Pancreas (tissue), 10 donors: ENCODE results near the gene EPB41L5. TPM values are rescaled to one million over a fixed set of nuclear protein-coding genes. Genes with fewer than 3 reads are reported as not detected.
"Not testable (repeated sequence)": the region's sequence is repeated elsewhere in the genome, so short reads cannot be mapped to it uniquely, and the experiment has no call there.

Source experiments
- ATAC-seq, 4 donors: fragments of 200-7000 bp; cut with Tn5 transposase; one replicate each; pipeline versions ENCODE4 v1.8.0 to v1.9.1; 2020; ENCODE audit warnings: mild to moderate bottlenecking in 4 of 4, moderate library complexity in 4 of 4
- DNase-seq, 6 donors: peaks; one replicate each; pipeline ENCODE4 v3.0.0-alpha.2; 2020
- FAIRE-seq: peaks from 2 replicates; lab custom pipeline; 2012; peaks lifted over from hg19 to GRCh38; lab: Jason Lieb, UNC
- H3K27ac ChIP-seq, 4 donors: fragments of 200-600 bp; sonication (generic); 1 replicate in 3 of 4; 2 replicates in 1 of 4; pipeline versions ENCODE4 v1.5.0 to v1.8.0; 2020
- H3K27me3 ChIP-seq, 4 donors: fragments of 200-600 bp; one replicate each; pipeline ENCODE4 v1.8.0; 2021
- H3K36me3 ChIP-seq, 3 donors: fragments of 200-600 bp; sonication (generic) in 1 of 3; one replicate each; pipeline versions ENCODE4 v1.5.0 to v1.8.0; 2020 to 2021
- H3K4me1 ChIP-seq, 3 donors: fragments of 200-600 bp; one replicate each; pipeline ENCODE4 v1.8.0; 2021
- H3K4me3 ChIP-seq, 4 donors: fragments of 200-600 bp; sonication (generic) in 2 of 4; one replicate each; pipeline versions ENCODE4 v1.5.0 to v1.8.0; 2020 to 2021
- H3K9me3 ChIP-seq, 4 donors: fragments of 200-600 bp; one replicate each; pipeline ENCODE4 v1.8.0; 2021
- CTCF ChIP-seq, 4 donors: fragments of 200-600 bp; sonication (generic) in 3 of 4; IDR thresholded peaks; one replicate each; pipeline versions ENCODE4 v1.5.0 to v1.8.0; 2021; ENCODE audit warnings: antibody characterized with exemption in 4 of 4
- WGBS, 2 donors: extraction: QIAGEN DNeasy Blood & Tissue Kit; methylation state at CpG; one replicate each; pipeline ENCODE4 v1.1.7; 2013; 5-methylcytosine and 5-hydroxymethylcytosine counted together
- intact Hi-C, 3 donors: fragments of 100-400 bp; cut with DNase I; formaldehyde crosslinking; loops; one replicate each; pipeline versions ENCODE4 v1.11.1 to v1.14.2; 2022
- polyA plus RNA-seq, 2 donors: library from polyadenylated mRNA; stranded (reverse); fragments of 200-250 nt; gene quantifications; one replicate each; pipeline ENCODE4 v1.2.3, GENCODE V29; 2013
- total RNA-seq, 6 donors: library from RNA; stranded (reverse); fragmentation: NEBNext Ultra II Directional in 4 of 6; extraction: Animal tissue kit (Norgen Biotek cat#: 25700) in 4 of 6; gene quantifications; one replicate each; pipeline versions ENCODE4 v1.2.1 to v1.2.4, GENCODE V29; 2021 to 2023
- donor health status: healthy with polysubstance abuse.
- donor health status: DM: no; HTN: no; CAD: no; lungs with moderate emphysema.
- donor health status: DM: no; HTN: no; CAD: no.
- donor health status: control.
- donor health status: control.
- donor health status: Bipolar disorder and iron deficiency.
- donor health status: DM: yes; HTN: yes; CAD: no.
- donor health status: DM: no; HTN: no; CAD: no.
- donor health status: DM: no; HTN: no; CAD: no.
- donor health status: DM: yes; HTN: yes; CAD: no.

EPB41L5 gene
- total and polyA plus RNA-seq, 8 donors = 7.3 to 23.8 (median 20.5) TPM

GRCh38 chr2:120149406-120149805 lies 136.5 kb downstream of the EPB41L5 start:
- H3K27me3 ChIP-seq = no peaks in the 10 kb centered on the region
- DNase-seq (no peak), ATAC-seq (no peak), FAIRE-seq (no peak)
- H3K9me3 ChIP-seq = no peaks in the 10 kb centered on the region
- no peaks in the 10 kb centered on the region for H3K36me3 ChIP-seq
- intact Hi-C loops = no loop called here
- H3K4me3 ChIP-seq = no peak overlapping the region
- WGBS, 2 donors = 94% methylated on average over 2 of the region's 2 CpGs
- no peak for TF ChIP-seq CTCF (IDR thresholded peaks at IDR 0.05)
- no peak overlapping the region for H3K27ac ChIP-seq
- no peaks in the 10 kb centered on the region for H3K4me1 ChIP-seq

GRCh38 chr2:120150040-120150482 lies 137.2 kb downstream of the EPB41L5 start:
- Histone ChIP-seq H3K9me3 (peaks cover 0 to 3% (median 0%) of the 10 kb centered on the region in 4 donors), H3K27ac (no peak overlapping the region), H3K36me3 (no peaks in the 10 kb centered on the region), H3K4me3 (no peak overlapping the region), H3K4me1 (no peaks in the 10 kb centered on the region), H3K27me3 (no peaks in the 10 kb centered on the region)
- intact Hi-C loops = no loop called here
- DNase-seq (no peak), ATAC-seq (no peak), FAIRE-seq (no peak)
- WGBS, 2 donors = 97 to 98% methylated on average over 4 of the region's 4 CpGs
- no peak for TF ChIP-seq CTCF (IDR thresholded peaks at IDR 0.05)

GRCh38 chr2:120155308-120155707 lies 142.4 kb downstream of the EPB41L5 start:
- Histone ChIP-seq H3K4me1 (no peaks in the 10 kb centered on the region), H3K36me3 (no peaks in the 10 kb centered on the region), H3K27ac (no peak overlapping the region), H3K9me3 (peaks cover 0 to 3% (median 0%) of the 10 kb centered on the region in 4 donors), H3K27me3 (no peaks in the 10 kb centered on the region), H3K4me3 (no peak overlapping the region)
- no peak for TF ChIP-seq CTCF (IDR thresholded peaks at IDR 0.05)
- no peak for DNase-seq
- no peak for ATAC-seq
- intact Hi-C loops = no loop called here
- 96 to 97% methylated on average over 3 of the region's 3 CpGs for WGBS, 2 donors
- no peak for FAIRE-seq

GRCh38 chr2:120158658-120159057 lies 145.8 kb downstream of the EPB41L5 start:
- DNase-seq, H3K4me1 ChIP-seq, H3K27me3 ChIP-seq, ATAC-seq, intact Hi-C loops, FAIRE-seq, H3K27ac ChIP-seq, H3K9me3 ChIP-seq, H3K36me3 ChIP-seq, H3K4me3 ChIP-seq: not testable (repeated sequence)
- WGBS, 2 donors = 84 to 88% methylated on average over 2 of the region's 2 CpGs

GRCh38 chr2:120161190-120161589 lies 148.3 kb downstream of the EPB41L5 start:
- Histone ChIP-seq H3K27ac (no peak overlapping the region), H3K4me3 (no peak overlapping the region), H3K27me3 (no peaks in the 10 kb centered on the region), H3K9me3 (no peaks in the 10 kb centered on the region), H3K36me3 (peaks cover 0 to 6% (median 0%) of the 10 kb centered on the region in 3 donors), H3K4me1 (no peaks in the 10 kb centered on the region)
- no peak for FAIRE-seq
- no peak for ATAC-seq
- TF ChIP-seq CTCF (IDR thresholded peaks at IDR 0.05) = no peak
- intact Hi-C loops = no loop called here
- no peak for DNase-seq
